PC-3 (cell line): ENCODE measurements around the gene CDH13.

Source experiments
- EZH2 ChIP-seq: fragments of 300-600 bp; sonication (generic); IDR thresholded peaks from one replicate; pipeline ENCODE4 v1.6.1; 2017; ENCODE audit warnings: antibody characterized with exemption, mild to moderate bottlenecking, low read length; ENCODE audit not compliant: unreplicated experiment
- TF ChIP-seq, protein P1 (sequence below): fragments of 300-600 bp; sonication (generic); conservative IDR thresholded peaks from 2 replicates; pipeline ENCODE4 v1.5.1; 2017; ENCODE audit warnings: antibody characterized with exemption, low read depth, mild to moderate bottlenecking, low read length

DNA sequence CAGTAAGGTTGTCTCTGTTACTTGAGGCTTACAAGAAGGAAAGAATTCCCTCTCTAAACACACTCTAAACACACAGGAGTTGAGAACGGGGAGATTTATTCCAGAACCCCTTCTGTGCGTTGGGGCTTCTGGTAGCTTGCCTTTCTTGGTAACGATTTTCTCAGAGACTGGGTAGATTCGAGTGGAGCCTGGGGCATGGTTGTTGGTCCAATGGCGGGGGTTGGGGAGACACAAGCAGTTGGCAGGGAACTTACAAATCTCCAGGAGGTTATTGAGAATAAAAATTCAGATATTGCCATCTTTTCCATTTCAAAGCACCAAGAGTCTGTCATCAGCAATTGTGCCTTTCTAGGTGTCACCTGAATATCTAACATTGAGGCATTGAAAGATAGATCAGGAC is 251.7 kb downstream of the CDH13 start:
- TF ChIP-seq, protein P1, sequence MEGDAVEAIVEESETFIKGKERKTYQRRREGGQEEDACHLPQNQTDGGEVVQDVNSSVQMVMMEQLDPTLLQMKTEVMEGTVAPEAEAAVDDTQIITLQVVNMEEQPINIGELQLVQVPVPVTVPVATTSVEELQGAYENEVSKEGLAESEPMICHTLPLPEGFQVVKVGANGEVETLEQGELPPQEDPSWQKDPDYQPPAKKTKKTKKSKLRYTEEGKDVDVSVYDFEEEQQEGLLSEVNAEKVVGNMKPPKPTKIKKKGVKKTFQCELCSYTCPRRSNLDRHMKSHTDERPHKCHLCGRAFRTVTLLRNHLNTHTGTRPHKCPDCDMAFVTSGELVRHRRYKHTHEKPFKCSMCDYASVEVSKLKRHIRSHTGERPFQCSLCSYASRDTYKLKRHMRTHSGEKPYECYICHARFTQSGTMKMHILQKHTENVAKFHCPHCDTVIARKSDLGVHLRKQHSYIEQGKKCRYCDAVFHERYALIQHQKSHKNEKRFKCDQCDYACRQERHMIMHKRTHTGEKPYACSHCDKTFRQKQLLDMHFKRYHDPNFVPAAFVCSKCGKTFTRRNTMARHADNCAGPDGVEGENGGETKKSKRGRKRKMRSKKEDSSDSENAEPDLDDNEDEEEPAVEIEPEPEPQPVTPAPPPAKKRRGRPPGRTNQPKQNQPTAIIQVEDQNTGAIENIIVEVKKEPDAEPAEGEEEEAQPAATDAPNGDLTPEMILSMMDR, result no peak
- no peak for TF ChIP-seq EZH2
